HCT116 (cell line): ENCODE results near the gene GABPB2. TPM values are rescaled to one million over a fixed set of nuclear protein-coding genes. Genes with fewer than 3 reads are reported as not detected.

Source experiments
- ATAC-seq: fragments of 200-7000 bp; cut with Tn5 transposase; 2 replicates; pipeline ENCODE4 v1.9.1; 2020; ENCODE audit warnings: mild to moderate bottlenecking, moderate library complexity
- BruUV-seq: library from RNA; stranded (reverse); fragments of 400-500 nt; replicated peaks from 2 replicates; lab custom pipeline; 2021; lab: Mats Ljungman, UMichigan
- CTCF ChIA-PET: fragments of 300-600 bp; sonication (Branson Sonifier 250); formaldehyde crosslinking; loops from one replicate; lab custom pipeline; 2021; ENCODE audit warnings: antibody characterized with exemption; lab: Charles Lee
- POLR2A ChIA-PET: fragments of 300-600, 350-600 bp; sonication (Branson Sonifier 250); formaldehyde crosslinking; loops from one replicate; lab custom pipeline; 2021; ENCODE audit warnings: antibody characterized with exemption; lab: Charles Lee
- RAD21 ChIA-PET, 2 experiments: fragments of 300-600 bp; sonication (Branson Sonifier 250); formaldehyde crosslinking; loops; one replicate each; lab custom pipeline; 2023; ENCODE audit warnings: low total read pairs in 2 of 2; ENCODE audit not compliant: uncharacterized antibody in 2 of 2, unreplicated experiment in 2 of 2, low non-redundant PET in 1 of 2; lab: Charles Lee
- DNase-seq: peaks from one replicate; pipeline ENCODE4 v3.0.0-alpha.2; 2010; ENCODE audit warnings: low read depth, low spot score
- H2AFZ ChIP-seq: fragments of 200-600 bp; shearing (Covaris generic), sonication (generic); 2 replicates; pipeline ENCODE4 v1.6.1; 2017; ENCODE audit warnings: low read depth, mixed run types, mixed read lengths, antibody characterized with exemption, low read length; ENCODE audit not compliant: poor library complexity, severe bottlenecking
- H3K27ac ChIP-seq: 2 replicates; pipeline ENCODE4 v1.5.1; 2012; ENCODE audit warnings: low read depth, low read length
- H3K27me3 ChIP-seq: fragments of 200-600 bp; sonication (generic); 2 replicates; pipeline ENCODE4 v1.6.1; 2016; ENCODE audit warnings: mixed run types, low read length, mixed read lengths; ENCODE audit not compliant: insufficient read depth
- H3K36me3 ChIP-seq, 2 experiments: fragments of 200-500 bp in 1 of 2; fragments of 200-600 bp in 1 of 2; sonication (Bioruptor generic) in 1 of 2; sonication (generic) in 1 of 2; 2 replicates each; pipeline versions ENCODE4 v1.5.1 to v1.6.1; 2014 to 2016; ENCODE audit warnings: low read length in 2 of 2, inconsistent platforms in 1 of 2, mixed read lengths in 1 of 2, mixed run types in 1 of 2; ENCODE audit not compliant: insufficient read depth in 2 of 2, control insufficient read depth in 1 of 2
- H3K4me1 ChIP-seq, 2 experiments: fragments of 200-600 bp in 1 of 2; sonication (generic) in 1 of 2; 2 replicates each; pipeline versions ENCODE4 v1.5.1 to v1.6.1; 2012 to 2017; ENCODE audit warnings: low read length in 2 of 2, inconsistent platforms in 1 of 2, mild to moderate bottlenecking in 1 of 2, mixed read lengths in 1 of 2, mixed run types in 1 of 2, moderate library complexity in 1 of 2; ENCODE audit not compliant: insufficient read depth in 2 of 2, control insufficient read depth in 1 of 2
- H3K4me2 ChIP-seq: fragments of 200-600 bp; sonication (generic); 2 replicates; pipeline ENCODE4 v1.6.1; 2017; ENCODE audit warnings: mixed run types, low read length, mixed read lengths
- H3K4me3 ChIP-seq, 2 experiments: fragments of 200-600 bp in 1 of 2; sonication (generic) in 1 of 2; replicated peaks in 1 of 2; 2 replicates each; pipeline ENCODE4 v1.5.1; 2011 to 2016; ENCODE audit warnings: low read length in 2 of 2, control low read depth in 1 of 2, low read depth in 1 of 2, mild to moderate bottlenecking in 1 of 2, mixed read lengths in 1 of 2, mixed run types in 1 of 2
- H3K79me2 ChIP-seq: fragments of 200-600 bp; sonication (generic); 2 replicates; pipeline ENCODE4 v1.6.1; 2017; ENCODE audit warnings: mild to moderate bottlenecking, mixed run types, low read length, moderate library complexity, mixed read lengths; ENCODE audit not compliant: insufficient read depth
- H3K9ac ChIP-seq: fragments of 200-600 bp; sonication (generic); 2 replicates; pipeline ENCODE4 v1.6.1; 2016; ENCODE audit warnings: low read length, mixed read lengths
- H3K9me2 ChIP-seq: fragments of 200-600 bp; sonication (generic), shearing (Covaris generic); 2 replicates; pipeline ENCODE4 v1.6.1; 2017; ENCODE audit warnings: mixed run types, mild to moderate bottlenecking, moderate library complexity; ENCODE audit not compliant: insufficient read depth
- H3K9me3 ChIP-seq, 2 experiments: fragments of 200-500 bp in 1 of 2; fragments of 200-600 bp in 1 of 2; sonication (Bioruptor generic) in 1 of 2; sonication (generic) in 1 of 2; 2 replicates each; pipeline ENCODE4 v1.6.1; 2014 to 2017; ENCODE audit warnings: low read length in 2 of 2, mixed read lengths in 2 of 2, inconsistent platforms in 1 of 2, low read depth in 1 of 2, mild to moderate bottlenecking in 1 of 2, mixed run types in 1 of 2, moderate library complexity in 1 of 2; ENCODE audit not compliant: control insufficient read depth in 1 of 2, insufficient read depth in 1 of 2
- H4K20me1 ChIP-seq: fragments of 200-600 bp; sonication (generic), shearing (Covaris generic); 2 replicates; pipeline ENCODE4 v1.6.1; 2017; ENCODE audit warnings: mixed run types, mild to moderate bottlenecking, moderate library complexity; ENCODE audit not compliant: insufficient read depth
- CBX3 ChIP-seq: IDR thresholded peaks from 2 replicates; pipeline ENCODE4 v1.6.1; 2012; ENCODE audit warnings: low read depth
- CEBPB ChIP-seq: IDR thresholded peaks from 2 replicates; pipeline ENCODE4 v1.6.1; 2012; ENCODE audit warnings: low read depth
- CTCF ChIP-seq, 3 experiments: fragments of 200-600 bp in 1 of 3; sonication (generic) in 1 of 3; IDR thresholded peaks in 2 of 3; conservative IDR thresholded peaks in 1 of 3; 2 replicates each; pipeline ENCODE4 v1.5.1; 2012 to 2017; ENCODE audit warnings: low read depth in 2 of 3, low read length in 2 of 3, antibody characterized with exemption in 1 of 3, borderline replicate concordance in 1 of 3, control low read depth in 1 of 3, mild to moderate bottlenecking in 1 of 3, mixed read lengths in 1 of 3, mixed run types in 1 of 3, moderate library complexity in 1 of 3; ENCODE audit not compliant: insufficient read depth in 1 of 3
- EGR1 ChIP-seq: IDR thresholded peaks from 2 replicates; pipeline ENCODE4 v1.6.1; 2012; ENCODE audit warnings: low read depth
- ELF1 ChIP-seq: IDR thresholded peaks from 2 replicates; pipeline ENCODE4 v1.6.1; 2012; ENCODE audit warnings: low read depth, borderline replicate concordance
- EZH2phosphoT487 ChIP-seq: fragments of 200-600 bp; IDR thresholded peaks from 2 replicates; pipeline ENCODE4 v1.6.1; 2018; ENCODE audit warnings: antibody characterized with exemption, borderline replicate concordance
- FOSL1 ChIP-seq: IDR thresholded peaks from 2 replicates; pipeline ENCODE4 v1.6.1; 2012; ENCODE audit warnings: low read depth
- POLR2A ChIP-seq: IDR thresholded peaks from 2 replicates; pipeline ENCODE4 v1.7.0; 2011; ENCODE audit warnings: borderline replicate concordance; ENCODE audit not compliant: insufficient read depth, insufficient read length; ENCODE audit errors: extremely low read depth
- POLR2AphosphoS5 ChIP-seq: IDR thresholded peaks from 2 replicates; pipeline ENCODE4 v1.6.1; 2011; ENCODE audit warnings: mild to moderate bottlenecking, low read depth, low read length, moderate library complexity
- RAD21 ChIP-seq: IDR thresholded peaks from 2 replicates; pipeline ENCODE4 v1.6.1; 2012; ENCODE audit warnings: low read depth, mild to moderate bottlenecking
- SIN3A ChIP-seq: IDR thresholded peaks from 2 replicates; pipeline ENCODE4 v1.6.1; 2012; ENCODE audit warnings: low read depth
- SP1 ChIP-seq: IDR thresholded peaks from 2 replicates; pipeline ENCODE4 v1.6.1; 2012; ENCODE audit warnings: low read depth
- SRF ChIP-seq: IDR thresholded peaks from 2 replicates; pipeline ENCODE4 v1.6.1; 2012; ENCODE audit warnings: low read depth
- YY1 ChIP-seq: IDR thresholded peaks from 2 replicates; pipeline ENCODE4 v1.6.1; 2011; ENCODE audit warnings: low read length, low read depth, moderate library complexity, mild to moderate bottlenecking; ENCODE audit not compliant: insufficient replicate concordance; ENCODE audit errors: extremely low read depth
- intact Hi-C: fragments of 100-400 bp; cut with micrococcal nuclease; formaldehyde crosslinking; loops from 2 replicates; pipeline ENCODE4 v1.10.0; 2022
- total RNA-seq: library from RNA; stranded (reverse); gene quantifications from one replicate; pipeline ENCODE4 v1.2.1, GENCODE V29; 2021; ENCODE audit not compliant: unreplicated experiment

Gene GABPB2
- total RNA-seq, 1 experiment from 2014 or later: 7.7 TPM

- peaks cover 13 to 18% of the 10 kb centered on the region in 2 experiments for H3K4me1 ChIP-seq
- intact Hi-C loops: no loop called here
- no TSS peak for BruUV-seq
- H3K9me3 ChIP-seq: no peaks in the 10 kb centered on the region
- TF ChIP-seq POLR2AphosphoS5 (no peak), POLR2A (no peak), YY1 (no peak), SP1 (no peak), CBX3 (no peak), CEBPB (no peak), SRF (no peak), EGR1 (no peak), FOSL1 (no peak), EZH2phosphoT487 (no peak), RAD21 (no peak), ELF1 (no peak), CTCF (IDR thresholded peaks at IDR 0.05 in 2 of 3, conservative IDR thresholded peaks at IDR 0.05 in 1 of 3; ENCODE audit: borderline replicate concordance in 1 of 3, insufficient read depth in 1 of 3, low read depth in 2 of 3, low read length in 2 of 3) (no peak), SIN3A (no peak)
- TF ChIP-seq, all 23 proteins: peak for 0
- Histone ChIP-seq H3K79me2 (peaks cover 16% of the 10 kb centered on the region), H3K9me2 (no peaks in the 10 kb centered on the region), H3K9ac (no peak overlapping the region), H2AFZ (no peak overlapping the region), H3K27ac (no peak overlapping the region), H3K4me3 (no peak overlapping the region), H3K36me3 (no peaks in the 10 kb centered on the region; a peak in 1 of 4 replicates), H4K20me1 (no peaks in the 10 kb centered on the region; the same call in 1 of the 2 replicates), H3K4me2 (no peak overlapping the region), H3K27me3 (no peaks in the 10 kb centered on the region)
- no peak for DNase-seq
- ChIA-PET RAD21 (no interaction called here), CTCF (interaction anchor here (0.9 kb wide), 1 partner anchor 8 kb away, joined by 5 read pairs; the partner anchor contains the start of gene GABPB2), POLR2A (interaction anchor here (1.4 kb wide), 1 partner anchor 9 kb away, joined by 5 read pairs; no protein-coding TSS in a partner anchor)
- ATAC-seq: no peak
These were observed 7.7 kb upstream of the GABPB2 start for GRCh38 chr1:151062741-151063371.
